GM18499 (cell line): ENCODE measurements around the gene HCN4.

Source experiments
- ATAC-seq: cut with Tn5 transposase; IDR thresholded peaks from one replicate; pipeline ENCODE4 v1.9.1; 2021; ENCODE audit warnings: moderate number of reproducible peaks; ENCODE audit not compliant: insufficient read depth, unreplicated experiment

HCN4 gene

DNA sequence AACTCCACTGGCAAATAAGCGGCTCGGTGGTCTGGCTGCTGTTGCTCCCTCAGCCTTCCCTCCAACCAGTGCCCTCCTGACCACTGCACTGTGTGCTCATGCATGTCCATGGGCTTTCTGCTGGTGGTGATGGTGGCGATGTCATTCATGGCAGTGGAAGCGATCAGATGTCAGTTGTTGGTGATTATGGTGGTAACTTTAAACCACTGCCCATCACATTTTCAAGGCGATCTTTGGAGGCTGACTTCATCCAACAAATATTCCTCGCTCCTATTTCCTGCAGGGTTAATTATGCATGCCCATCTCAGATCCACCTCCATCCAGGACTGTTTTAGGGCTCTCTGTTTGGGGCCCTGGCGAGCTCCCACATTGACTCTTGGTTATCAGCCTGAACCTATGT, 13.4 kb upstream of the HCN4 start:
- ATAC-seq: no peak

DNA sequence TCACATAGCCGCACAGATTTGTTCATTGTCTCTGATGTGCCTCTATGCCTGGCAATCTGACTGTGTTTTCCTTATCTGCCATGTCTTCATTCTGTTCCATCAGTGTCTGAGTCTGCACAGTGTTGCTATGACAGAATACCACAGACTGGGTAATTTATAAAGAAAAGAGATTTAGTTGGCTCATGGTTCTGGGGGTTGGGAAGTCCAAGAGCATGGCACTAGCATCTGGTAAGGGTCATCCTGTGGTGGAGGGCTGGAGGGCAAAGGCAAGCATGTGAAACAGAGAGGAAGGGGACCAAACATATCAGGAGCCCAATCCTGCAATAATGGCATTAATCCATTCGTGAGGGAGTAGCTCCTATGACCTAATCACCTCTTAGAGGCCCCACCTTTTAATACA, 11.9 kb upstream of the HCN4 start:
- ATAC-seq: no peak

GRCh38 chr15:73378089-73378488, 9.3 kb upstream of the HCN4 start:
- no peak for ATAC-seq

GRCh38 chr15:73375755-73376305, 7.1 kb upstream of the HCN4 start:
- no peak for ATAC-seq

GRCh38 chr15:73375012-73375411, 6.3 kb upstream of the HCN4 start:
- ATAC-seq: no peak

DNA sequence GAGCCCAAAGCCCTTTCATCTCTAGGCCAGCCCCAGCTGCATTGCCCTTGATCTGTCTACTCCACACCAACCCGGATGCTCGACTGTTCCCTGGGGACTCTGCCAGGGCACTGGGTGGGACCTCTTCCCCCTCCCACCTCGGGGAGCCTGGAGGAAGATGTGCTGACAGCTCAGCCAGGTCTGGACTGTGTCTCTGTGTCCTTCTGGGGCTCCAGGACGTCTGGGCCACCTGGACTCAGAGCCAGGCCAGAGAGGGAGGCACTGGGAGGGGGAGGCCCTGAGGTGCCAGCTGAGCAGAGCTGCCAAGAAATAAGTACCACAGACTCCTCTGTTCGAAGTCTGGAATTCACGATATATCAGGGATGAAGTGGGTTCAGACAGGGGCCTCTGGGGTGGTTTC, 5.8 kb upstream of the HCN4 start:
- ATAC-seq: no peak

DNA sequence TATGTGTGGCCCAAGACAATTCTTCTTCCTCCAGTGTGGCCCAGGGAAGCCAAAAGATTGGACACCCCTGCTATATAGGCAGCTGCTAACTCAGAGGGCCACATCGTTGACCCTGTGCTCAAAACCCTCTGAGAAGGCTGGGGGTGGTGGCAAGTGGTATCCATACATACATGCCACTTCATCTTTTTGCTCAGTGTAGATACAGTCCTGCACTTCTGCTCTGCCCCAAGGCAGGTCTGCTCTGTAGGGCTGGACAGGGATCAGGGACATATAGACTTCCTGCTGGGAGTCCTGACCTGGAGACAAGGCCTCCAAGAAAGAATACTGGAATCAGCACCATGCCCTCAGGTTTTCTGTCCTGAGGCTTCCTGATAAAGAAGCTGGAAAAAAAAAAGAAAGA, 4.5 kb upstream of the HCN4 start:
- no peak for ATAC-seq

GRCh38 chr15:73371812-73372211, 3.1 kb upstream of the HCN4 start:
- ATAC-seq: no peak

GRCh38 chr15:73370151-73370550, 1.4 kb upstream of the HCN4 start:
- no peak for ATAC-seq

- no peak for ATAC-seq
These were observed 466 bp upstream of the HCN4 start for GRCh38 chr15:73369154-73369694.

- no peak for ATAC-seq
These were observed 996 bp downstream of the HCN4 start for GRCh38 chr15:73367624-73368300.

GRCh38 chr15:73366766-73367623, 1.8 kb downstream of the HCN4 start:
- ATAC-seq: no peak

DNA sequence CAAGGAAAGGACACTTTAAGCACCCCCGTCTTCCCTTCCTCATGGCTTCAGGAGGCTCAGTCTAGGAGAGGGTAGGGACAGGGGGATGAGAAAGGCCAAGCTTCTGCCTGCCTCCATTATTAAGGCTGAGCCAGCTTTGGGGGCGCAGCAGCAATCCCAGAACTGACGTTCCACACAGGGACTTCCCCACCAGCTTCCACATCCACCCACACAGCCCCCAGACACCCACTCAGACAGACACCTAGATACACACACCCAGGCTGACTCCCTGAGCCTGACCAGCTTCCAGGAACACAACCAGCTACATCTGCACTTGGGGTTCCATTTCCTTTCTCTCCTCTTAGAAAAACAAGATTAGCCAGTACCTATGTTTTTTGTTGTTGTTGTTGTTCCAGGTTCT, 4.7 kb downstream of the HCN4 start:
- no peak for ATAC-seq

- ATAC-seq: no peak
These were observed 5.9 kb downstream of the HCN4 start for GRCh38 chr15:73362900-73363299.

GRCh38 chr15:73361337-73361736, 7.4 kb downstream of the HCN4 start:
- no peak for ATAC-seq

- no peak for ATAC-seq
These were observed 9.1 kb downstream of the HCN4 start for GRCh38 chr15:73359651-73360050.

GRCh38 chr15:73357999-73358665, 10.6 kb downstream of the HCN4 start:
- ATAC-seq: no peak

DNA sequence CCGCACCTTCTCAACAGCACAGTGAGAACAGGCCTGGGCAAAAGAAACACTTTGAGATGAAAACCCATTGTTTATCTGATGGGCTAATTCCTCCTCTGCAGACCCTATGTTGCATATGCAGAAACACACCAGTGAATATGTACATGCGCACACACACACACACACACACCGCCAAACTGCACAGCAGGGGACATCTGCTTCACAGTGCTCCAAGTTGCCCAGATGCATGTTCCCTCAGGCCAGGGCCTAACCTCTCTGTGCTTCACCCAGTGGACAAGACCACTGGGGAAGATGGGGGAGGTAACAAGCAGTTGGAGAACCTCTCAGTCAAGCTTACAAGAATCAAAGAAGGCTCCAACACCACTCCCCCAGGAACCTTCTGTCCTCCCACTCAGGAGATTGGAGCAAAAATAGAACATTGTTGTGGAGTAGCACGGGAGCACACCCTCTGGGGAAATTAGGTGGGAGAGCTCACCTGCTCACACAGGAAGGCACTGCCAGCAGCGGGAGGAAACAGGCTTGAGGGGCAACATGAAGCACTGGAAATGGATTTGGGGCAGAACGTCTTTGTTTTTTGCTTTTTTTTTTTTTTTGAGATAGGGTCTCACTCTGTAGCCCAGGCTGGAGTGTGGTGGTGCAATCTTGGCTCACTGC, 13.0 kb downstream of the HCN4 start:
- ATAC-seq: no peak

DNA sequence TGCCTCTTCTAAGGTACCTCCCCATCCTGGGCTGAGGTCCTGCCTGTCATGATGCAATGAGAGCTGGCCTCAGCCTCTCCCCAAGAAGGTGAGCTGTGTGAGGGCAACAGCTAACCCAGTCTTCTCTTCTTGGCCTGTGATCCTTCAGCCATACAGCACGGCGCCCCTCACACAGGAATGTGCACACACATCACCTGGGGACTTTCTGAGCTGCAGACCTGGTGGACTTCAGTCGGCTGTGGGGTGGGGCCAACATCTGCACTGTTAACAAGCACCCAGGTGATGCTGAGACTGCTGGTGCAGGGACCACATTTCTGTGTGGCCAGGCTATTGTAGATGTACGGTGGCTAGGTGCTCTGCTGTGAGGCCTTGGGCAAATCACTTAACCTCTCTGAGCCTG, 14.5 kb downstream of the HCN4 start:
- ATAC-seq: no peak

DNA sequence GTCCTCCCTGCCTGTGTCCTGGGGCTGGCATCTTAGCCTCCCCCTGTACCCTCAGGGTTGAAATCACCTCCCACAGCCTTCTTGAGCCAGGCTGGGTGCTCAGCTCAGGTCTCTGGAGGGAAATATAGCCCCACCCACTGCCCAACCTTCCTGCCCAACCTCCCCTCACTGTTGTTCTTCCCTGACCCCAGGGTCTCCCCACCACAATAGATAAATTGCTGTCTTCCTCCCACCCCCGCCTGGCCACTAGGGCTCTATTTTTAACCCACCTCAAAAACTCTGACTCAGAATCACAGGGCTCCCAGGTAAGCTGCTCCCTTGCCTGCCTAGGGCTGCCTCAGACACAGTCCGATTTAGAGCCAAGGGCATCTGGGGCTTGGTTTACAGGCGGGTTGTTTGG, 15.0 kb downstream of the HCN4 start:
- no peak for ATAC-seq
